ENCODE results near the gene NLRP3.

The NLRP3 gene

GRCh38 chr1:247386217-247386616 is 29.8 kb upstream of the NLRP3 start:
- H3K9me2 ChIP-seq (replicated peaks; ENCODE audit: control insufficient read depth, low read length): no peaks in the 10 kb centered on the region
- no peak overlapping the region for H3K4me3 ChIP-seq (ENCODE audit: low read length)
- H3K4me1 ChIP-seq (ENCODE audit: control insufficient read depth, low read length): peaks cover 17% of the 10 kb centered on the region
- H3K4me2 ChIP-seq (ENCODE audit: low read length): no peak overlapping the region
- H3K36me3 ChIP-seq (ENCODE audit: control insufficient read depth, low read length): no peaks in the 10 kb centered on the region
- peaks cover 26% of the 10 kb centered on the region for H3K27me3 ChIP-seq (ENCODE audit: control insufficient read depth, low read length)
- H3K79me2 ChIP-seq (ENCODE audit: control insufficient read depth, low read length): no peaks in the 10 kb centered on the region
- H4K20me1 ChIP-seq (ENCODE audit: control insufficient read depth, insufficient read depth, low read depth, low read length): no peaks in the 10 kb centered on the region
- H3K9me3 ChIP-seq (ENCODE audit: control insufficient read depth, insufficient read depth, low read length): no peaks in the 10 kb centered on the region
- no peak overlapping the region for H3K27ac ChIP-seq (ENCODE audit: low read depth, low read length)
- no peak for TF ChIP-seq CTCF (IDR thresholded peaks at IDR 0.05; ENCODE audit: low read depth, low read length, poor library complexity, severe bottlenecking)
- no peak for TF ChIP-seq EZH2phosphoT487 (IDR thresholded peaks at IDR 0.05; ENCODE audit: borderline replicate concordance, low read length)
- H3F3A ChIP-seq (ENCODE audit: control insufficient read depth, insufficient read depth): no peaks in the 10 kb centered on the region; the same call in 1 of the 2 replicates

DNA sequence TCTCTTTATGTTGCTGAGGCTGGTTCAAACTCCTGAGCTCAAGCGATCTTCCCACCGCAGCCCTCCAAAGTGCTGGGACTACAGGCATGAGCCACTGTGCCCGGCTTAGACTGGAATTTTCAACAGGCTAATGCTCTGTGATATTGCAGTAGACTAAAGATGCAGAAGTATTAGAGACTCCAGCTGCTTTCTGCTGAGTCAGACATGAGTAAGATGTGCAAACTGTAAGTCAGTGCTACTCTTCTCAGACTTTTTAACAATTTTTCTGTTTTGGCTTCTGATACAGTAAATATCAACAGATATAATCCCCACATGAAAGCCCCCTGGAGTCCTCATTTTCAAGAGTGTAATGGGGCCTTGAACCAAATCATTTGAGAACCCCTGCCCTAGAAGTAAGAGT is 29.3 kb upstream of the NLRP3 start:
- Histone ChIP-seq H3F3A (ENCODE audit: control insufficient read depth, insufficient read depth) (no peaks in the 10 kb centered on the region; the same call in 1 of the 2 replicates), H3K4me2 (ENCODE audit: low read length) (no peak overlapping the region), H3K36me3 (ENCODE audit: control insufficient read depth, low read length) (no peaks in the 10 kb centered on the region), H3K9me3 (ENCODE audit: control insufficient read depth, insufficient read depth, low read length) (no peaks in the 10 kb centered on the region), H3K27me3 (ENCODE audit: control insufficient read depth, low read length) (peaks cover 29% of the 10 kb centered on the region), H3K27ac (ENCODE audit: low read depth, low read length) (no peak overlapping the region), H4K20me1 (ENCODE audit: control insufficient read depth, insufficient read depth, low read depth, low read length) (no peaks in the 10 kb centered on the region), H3K4me3 (ENCODE audit: low read length) (no peak overlapping the region), H3K79me2 (ENCODE audit: control insufficient read depth, low read length) (no peaks in the 10 kb centered on the region), H3K4me1 (ENCODE audit: control insufficient read depth, low read length) (peaks cover 17% of the 10 kb centered on the region), H3K9me2 (replicated peaks; ENCODE audit: control insufficient read depth, low read length) (no peaks in the 10 kb centered on the region)
- TF ChIP-seq EZH2phosphoT487 (IDR thresholded peaks at IDR 0.05; ENCODE audit: borderline replicate concordance, low read length) (no peak), CTCF (IDR thresholded peaks at IDR 0.05; ENCODE audit: low read depth, low read length, poor library complexity, severe bottlenecking) (no peak)

- Histone ChIP-seq H3F3A (ENCODE audit: control insufficient read depth, insufficient read depth) (no peaks in the 10 kb centered on the region; the same call in 1 of the 2 replicates), H3K9me3 (ENCODE audit: control insufficient read depth, insufficient read depth, low read length) (no peaks in the 10 kb centered on the region), H3K4me1 (ENCODE audit: control insufficient read depth, low read length) (peaks cover 17% of the 10 kb centered on the region), H3K4me3 (ENCODE audit: low read length) (no peak overlapping the region), H3K27me3 (ENCODE audit: control insufficient read depth, low read length) (peaks cover 29% of the 10 kb centered on the region), H3K36me3 (ENCODE audit: control insufficient read depth, low read length) (no peaks in the 10 kb centered on the region), H4K20me1 (ENCODE audit: control insufficient read depth, insufficient read depth, low read depth, low read length) (no peaks in the 10 kb centered on the region), H3K9me2 (replicated peaks; ENCODE audit: control insufficient read depth, low read length) (no peaks in the 10 kb centered on the region), H3K4me2 (ENCODE audit: low read length) (no peak overlapping the region), H3K79me2 (ENCODE audit: control insufficient read depth, low read length) (no peaks in the 10 kb centered on the region), H3K27ac (ENCODE audit: low read depth, low read length) (no peak overlapping the region)
- no peak for TF ChIP-seq EZH2phosphoT487 (IDR thresholded peaks at IDR 0.05; ENCODE audit: borderline replicate concordance, low read length)
- TF ChIP-seq CTCF (IDR thresholded peaks at IDR 0.05; ENCODE audit: low read depth, low read length, poor library complexity, severe bottlenecking): no peak
Observed at GRCh38 chr1:247387096-247387495, 28.9 kb upstream of the NLRP3 start.
